HL-60 (cell line): ENCODE measurements around the gene SUSD1.

Experiments
- DNase-seq, 2 experiments: peaks; one replicate each; pipeline ENCODE4 v3.0.0-alpha.2; 2010 to 2020; ENCODE audit warnings: low read depth in 1 of 2, low spot score in 1 of 2
- H3K27ac ChIP-seq: fragments of 250-450 bp; sonication (Bioruptor Pico); replicated peaks from 2 replicates; pipeline ENCODE4 v1.5.1; 2020; ENCODE audit warnings: mild to moderate bottlenecking, moderate library complexity
- H3K27me3 ChIP-seq: fragments of 250-450 bp; sonication (Bioruptor Pico); 2 replicates; pipeline ENCODE4 v1.5.1; 2021; ENCODE audit warnings: mild to moderate bottlenecking, moderate library complexity; ENCODE audit not compliant: insufficient read depth, poor library complexity, severe bottlenecking
- H3K4me3 ChIP-seq: replicated peaks from 2 replicates; pipeline ENCODE4 v1.5.1; 2011; ENCODE audit warnings: mild to moderate bottlenecking, control low read depth, low read length; ENCODE audit not compliant: insufficient read depth
- GABPA ChIP-seq: IDR thresholded peaks from 2 replicates; pipeline ENCODE4 v1.6.1; 2012; ENCODE audit warnings: low read depth
- POLR2AphosphoS5 ChIP-seq: IDR thresholded peaks from 2 replicates; pipeline ENCODE4 v1.6.1; 2012; ENCODE audit warnings: low read depth
- SPI1 ChIP-seq: IDR thresholded peaks from 2 replicates; pipeline ENCODE4 v1.6.1; 2012; ENCODE audit warnings: low read depth, mild to moderate bottlenecking, borderline replicate concordance
- TF ChIP-seq, protein P1 (sequence below): IDR thresholded peaks from one replicate; pipeline ENCODE4 v1.5.1; 2011; ENCODE audit warnings: low read length, control low read depth, inconsistent platforms; ENCODE audit not compliant: insufficient read depth
- TF ChIP-seq, protein P2 (sequence below): IDR thresholded peaks from 2 replicates; pipeline ENCODE4 v1.6.1; 2012; ENCODE audit warnings: low read depth; ENCODE audit not compliant: insufficient replicate concordance

The SUSD1 gene

DNA sequence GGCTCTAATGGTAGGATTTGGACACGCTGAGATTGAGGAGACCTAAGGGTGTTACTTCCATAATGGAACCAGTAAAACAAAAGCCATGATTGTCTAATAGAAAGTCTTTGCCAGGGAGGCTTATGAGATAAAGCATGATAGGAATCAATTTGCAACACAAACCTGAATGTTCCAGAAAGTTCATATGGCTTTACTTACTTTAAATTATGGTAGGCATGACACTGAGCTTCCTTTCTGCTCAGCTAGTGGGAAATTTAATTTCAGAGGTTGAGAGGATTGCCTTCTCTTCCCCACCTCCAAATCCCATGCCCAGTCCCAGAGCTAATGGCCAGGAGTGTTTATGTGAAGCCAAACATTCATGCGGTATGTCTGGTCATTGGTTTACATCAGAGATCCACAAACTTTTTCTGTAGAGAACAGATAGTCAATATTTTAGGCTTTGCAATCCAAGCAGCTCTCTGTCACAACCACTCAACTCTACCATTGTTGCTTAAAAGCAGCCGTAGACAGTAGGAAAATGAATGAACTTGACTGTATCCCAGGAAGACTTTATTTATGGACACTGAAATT lies 164.0 kb downstream of the SUSD1 start:
- Histone ChIP-seq H3K27me3 (no peaks in the 10 kb centered on the region), H3K4me3 (no peak overlapping the region), H3K27ac (no peak overlapping the region)
- no peak for DNase-seq
- TF ChIP-seq SPI1 (no peak), GABPA (no peak), POLR2AphosphoS5 (no peak)
- TF ChIP-seq, protein P1, sequence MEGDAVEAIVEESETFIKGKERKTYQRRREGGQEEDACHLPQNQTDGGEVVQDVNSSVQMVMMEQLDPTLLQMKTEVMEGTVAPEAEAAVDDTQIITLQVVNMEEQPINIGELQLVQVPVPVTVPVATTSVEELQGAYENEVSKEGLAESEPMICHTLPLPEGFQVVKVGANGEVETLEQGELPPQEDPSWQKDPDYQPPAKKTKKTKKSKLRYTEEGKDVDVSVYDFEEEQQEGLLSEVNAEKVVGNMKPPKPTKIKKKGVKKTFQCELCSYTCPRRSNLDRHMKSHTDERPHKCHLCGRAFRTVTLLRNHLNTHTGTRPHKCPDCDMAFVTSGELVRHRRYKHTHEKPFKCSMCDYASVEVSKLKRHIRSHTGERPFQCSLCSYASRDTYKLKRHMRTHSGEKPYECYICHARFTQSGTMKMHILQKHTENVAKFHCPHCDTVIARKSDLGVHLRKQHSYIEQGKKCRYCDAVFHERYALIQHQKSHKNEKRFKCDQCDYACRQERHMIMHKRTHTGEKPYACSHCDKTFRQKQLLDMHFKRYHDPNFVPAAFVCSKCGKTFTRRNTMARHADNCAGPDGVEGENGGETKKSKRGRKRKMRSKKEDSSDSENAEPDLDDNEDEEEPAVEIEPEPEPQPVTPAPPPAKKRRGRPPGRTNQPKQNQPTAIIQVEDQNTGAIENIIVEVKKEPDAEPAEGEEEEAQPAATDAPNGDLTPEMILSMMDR: no peak
- TF ChIP-seq, protein P2, sequence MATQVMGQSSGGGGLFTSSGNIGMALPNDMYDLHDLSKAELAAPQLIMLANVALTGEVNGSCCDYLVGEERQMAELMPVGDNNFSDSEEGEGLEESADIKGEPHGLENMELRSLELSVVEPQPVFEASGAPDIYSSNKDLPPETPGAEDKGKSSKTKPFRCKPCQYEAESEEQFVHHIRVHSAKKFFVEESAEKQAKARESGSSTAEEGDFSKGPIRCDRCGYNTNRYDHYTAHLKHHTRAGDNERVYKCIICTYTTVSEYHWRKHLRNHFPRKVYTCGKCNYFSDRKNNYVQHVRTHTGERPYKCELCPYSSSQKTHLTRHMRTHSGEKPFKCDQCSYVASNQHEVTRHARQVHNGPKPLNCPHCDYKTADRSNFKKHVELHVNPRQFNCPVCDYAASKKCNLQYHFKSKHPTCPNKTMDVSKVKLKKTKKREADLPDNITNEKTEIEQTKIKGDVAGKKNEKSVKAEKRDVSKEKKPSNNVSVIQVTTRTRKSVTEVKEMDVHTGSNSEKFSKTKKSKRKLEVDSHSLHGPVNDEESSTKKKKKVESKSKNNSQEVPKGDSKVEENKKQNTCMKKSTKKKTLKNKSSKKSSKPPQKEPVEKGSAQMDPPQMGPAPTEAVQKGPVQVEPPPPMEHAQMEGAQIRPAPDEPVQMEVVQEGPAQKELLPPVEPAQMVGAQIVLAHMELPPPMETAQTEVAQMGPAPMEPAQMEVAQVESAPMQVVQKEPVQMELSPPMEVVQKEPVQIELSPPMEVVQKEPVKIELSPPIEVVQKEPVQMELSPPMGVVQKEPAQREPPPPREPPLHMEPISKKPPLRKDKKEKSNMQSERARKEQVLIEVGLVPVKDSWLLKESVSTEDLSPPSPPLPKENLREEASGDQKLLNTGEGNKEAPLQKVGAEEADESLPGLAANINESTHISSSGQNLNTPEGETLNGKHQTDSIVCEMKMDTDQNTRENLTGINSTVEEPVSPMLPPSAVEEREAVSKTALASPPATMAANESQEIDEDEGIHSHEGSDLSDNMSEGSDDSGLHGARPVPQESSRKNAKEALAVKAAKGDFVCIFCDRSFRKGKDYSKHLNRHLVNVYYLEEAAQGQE: no peak

DNA sequence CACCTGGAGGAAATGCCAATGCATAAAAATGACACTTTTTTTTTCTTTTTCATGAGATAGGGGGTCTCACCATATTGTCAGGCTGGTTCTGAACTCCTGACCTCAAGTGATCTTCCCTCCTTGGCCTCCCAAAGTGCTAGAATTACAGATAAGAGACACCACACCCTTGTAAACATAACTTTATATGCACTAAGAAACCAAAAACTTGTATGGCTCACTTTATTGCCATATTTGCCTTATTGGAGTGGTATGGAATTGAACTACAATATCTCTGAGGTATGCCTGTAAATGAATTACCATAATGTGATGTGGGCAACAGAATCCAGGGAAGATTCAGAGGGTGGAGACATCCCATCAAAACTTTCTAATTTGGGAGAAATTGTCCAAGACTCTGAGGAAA lies 164.6 kb downstream of the SUSD1 start:
- H3K27ac ChIP-seq: no peak overlapping the region
- no peak for DNase-seq
- TF ChIP-seq POLR2AphosphoS5 (no peak), GABPA (no peak), SPI1 (no peak)
- TF ChIP-seq, protein P2: no peak
- TF ChIP-seq, protein P1: no peak
- no peaks in the 10 kb centered on the region for H3K27me3 ChIP-seq
- H3K4me3 ChIP-seq: no peak overlapping the region

DNA sequence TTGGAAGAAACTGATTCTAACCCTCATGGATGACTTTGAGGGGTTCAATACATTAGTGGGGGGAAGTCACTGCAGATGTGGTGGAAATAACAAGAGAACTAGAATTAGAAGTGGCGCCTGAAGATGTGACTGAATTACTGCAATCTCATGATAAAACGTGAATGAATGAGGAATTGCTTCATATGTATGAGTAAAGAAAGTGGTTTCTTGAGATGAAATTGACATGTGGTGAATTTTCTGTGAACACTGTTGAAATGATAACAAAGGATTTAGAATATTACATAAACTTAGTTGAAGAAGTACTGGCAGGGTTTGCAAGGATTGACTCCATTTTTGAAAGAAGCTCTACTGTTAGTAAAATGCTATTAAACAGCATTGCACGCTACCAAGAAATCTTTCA lies 165.4 kb downstream of the SUSD1 start:
- peak in 1 of 2 experiments; percentile 36 for DNase-seq
- Histone ChIP-seq H3K27ac (no peak overlapping the region), H3K4me3 (no peak overlapping the region), H3K27me3 (no peaks in the 10 kb centered on the region)
- no peak for TF ChIP-seq SPI1
- TF ChIP-seq, protein P2: no peak
- TF ChIP-seq, protein P1: no peak
- TF ChIP-seq GABPA: no peak
- no peak for TF ChIP-seq POLR2AphosphoS5
